Coronary artery (tissue), 2 donors: ENCODE measurements around the gene MYH15.

Experiments
- DNase-seq: peaks from one replicate; pipeline ENCODE4 v3.0.0-alpha.2; 2017; ENCODE audit warnings: low spot score
- H3K27ac ChIP-seq, 2 donors: fragments of 200-600 bp; sonication (generic); one replicate each; pipeline ENCODE4 v1.5.1; 2016 to 2019
- H3K4me3 ChIP-seq: fragments of 200-600 bp; sonication (generic); 2 replicates; pipeline ENCODE4 v1.5.1; 2016; ENCODE audit warnings: mild to moderate bottlenecking, moderate library complexity
- TF ChIP-seq, protein P1 (sequence below): fragments of 200-600 bp; sonication (generic); IDR thresholded peaks from one replicate; pipeline ENCODE4 v1.5.1; 2019; ENCODE audit warnings: antibody characterized with exemption

Gene MYH15

DNA sequence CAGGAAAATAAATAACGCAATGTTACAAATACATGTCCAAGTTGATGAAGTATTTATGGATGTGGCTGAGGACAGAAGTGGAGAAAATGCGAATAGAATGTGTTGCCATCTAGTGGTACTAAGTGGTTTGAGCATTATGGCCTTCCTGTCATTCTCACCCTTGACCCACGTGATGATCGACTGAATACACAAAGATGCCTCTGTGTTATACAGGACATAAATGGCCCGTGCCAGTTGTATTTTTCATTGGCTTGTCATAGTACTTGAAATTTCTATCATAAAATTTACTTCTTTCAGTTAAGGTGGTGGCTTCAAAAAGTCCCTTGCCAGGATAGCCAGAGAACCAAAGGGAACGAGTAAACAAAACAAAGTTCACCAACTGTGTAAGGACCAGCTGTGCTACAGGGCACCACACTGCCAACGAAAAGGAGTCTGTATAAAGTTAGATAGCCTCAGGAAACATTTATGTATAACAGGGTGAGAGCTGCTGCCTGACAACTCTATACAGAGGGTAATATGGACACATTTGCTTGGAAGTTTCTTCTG lies 103.7 kb downstream of the MYH15 start:
- TF ChIP-seq, protein P1, sequence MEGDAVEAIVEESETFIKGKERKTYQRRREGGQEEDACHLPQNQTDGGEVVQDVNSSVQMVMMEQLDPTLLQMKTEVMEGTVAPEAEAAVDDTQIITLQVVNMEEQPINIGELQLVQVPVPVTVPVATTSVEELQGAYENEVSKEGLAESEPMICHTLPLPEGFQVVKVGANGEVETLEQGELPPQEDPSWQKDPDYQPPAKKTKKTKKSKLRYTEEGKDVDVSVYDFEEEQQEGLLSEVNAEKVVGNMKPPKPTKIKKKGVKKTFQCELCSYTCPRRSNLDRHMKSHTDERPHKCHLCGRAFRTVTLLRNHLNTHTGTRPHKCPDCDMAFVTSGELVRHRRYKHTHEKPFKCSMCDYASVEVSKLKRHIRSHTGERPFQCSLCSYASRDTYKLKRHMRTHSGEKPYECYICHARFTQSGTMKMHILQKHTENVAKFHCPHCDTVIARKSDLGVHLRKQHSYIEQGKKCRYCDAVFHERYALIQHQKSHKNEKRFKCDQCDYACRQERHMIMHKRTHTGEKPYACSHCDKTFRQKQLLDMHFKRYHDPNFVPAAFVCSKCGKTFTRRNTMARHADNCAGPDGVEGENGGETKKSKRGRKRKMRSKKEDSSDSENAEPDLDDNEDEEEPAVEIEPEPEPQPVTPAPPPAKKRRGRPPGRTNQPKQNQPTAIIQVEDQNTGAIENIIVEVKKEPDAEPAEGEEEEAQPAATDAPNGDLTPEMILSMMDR, result no peak
- DNase-seq, result no peak
- no peak overlapping the region for H3K27ac ChIP-seq
- no peak overlapping the region for H3K4me3 ChIP-seq

DNA sequence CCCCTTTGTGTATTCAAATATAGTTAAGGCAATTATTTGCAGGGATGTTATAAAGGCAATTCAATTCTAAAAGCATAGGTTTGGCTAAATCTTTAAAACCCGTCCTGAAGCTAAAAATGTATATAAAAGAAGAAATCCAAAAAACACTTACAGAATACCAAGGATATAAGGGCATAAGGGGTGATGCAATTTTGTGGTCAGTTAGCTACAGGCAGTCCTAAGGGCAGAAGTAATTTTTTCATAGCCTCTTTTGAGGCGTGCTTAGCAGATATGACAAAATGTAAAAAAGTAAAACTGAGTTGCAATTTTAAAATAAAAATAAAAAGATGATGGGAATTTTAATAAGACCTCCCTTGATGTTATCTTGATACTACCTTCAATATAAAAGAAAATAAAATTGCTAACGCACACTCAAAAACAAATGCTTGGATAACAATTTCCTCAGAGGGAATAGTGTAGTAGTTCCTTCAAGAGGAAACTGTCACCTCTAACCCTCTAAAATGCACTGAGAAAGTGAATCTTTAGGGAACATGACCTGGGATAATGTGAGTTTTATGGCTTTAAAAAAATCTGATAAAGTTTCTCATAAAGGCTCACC lies 104.2 kb downstream of the MYH15 start:
- TF ChIP-seq, protein P1, result no peak
- Histone ChIP-seq H3K27ac (no peak overlapping the region), H3K4me3 (no peak overlapping the region)
- DNase-seq, result no peak

DNA sequence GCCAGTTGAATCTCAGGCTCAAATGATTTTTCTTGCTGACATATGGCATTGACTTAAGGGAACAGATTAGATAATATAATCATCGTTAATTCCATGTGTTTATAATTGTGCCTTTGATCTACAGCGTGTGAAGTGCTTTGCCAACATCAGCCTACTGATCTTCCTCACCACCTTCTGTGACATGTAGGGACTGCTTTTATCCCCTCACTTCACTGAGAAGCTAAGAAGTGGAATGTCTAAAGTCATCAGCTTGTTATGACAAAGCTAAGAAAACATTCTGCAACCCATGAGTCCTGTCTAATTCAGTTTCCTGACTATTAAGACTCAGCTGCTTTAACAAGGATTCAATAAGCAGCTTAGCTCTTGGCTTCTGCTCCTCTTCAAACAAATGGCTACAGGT lies 106.0 kb downstream of the MYH15 start:
- Histone ChIP-seq H3K27ac (no peak overlapping the region), H3K4me3 (no peak overlapping the region)
- DNase-seq, result no peak
- TF ChIP-seq, protein P1, result no peak

DNA sequence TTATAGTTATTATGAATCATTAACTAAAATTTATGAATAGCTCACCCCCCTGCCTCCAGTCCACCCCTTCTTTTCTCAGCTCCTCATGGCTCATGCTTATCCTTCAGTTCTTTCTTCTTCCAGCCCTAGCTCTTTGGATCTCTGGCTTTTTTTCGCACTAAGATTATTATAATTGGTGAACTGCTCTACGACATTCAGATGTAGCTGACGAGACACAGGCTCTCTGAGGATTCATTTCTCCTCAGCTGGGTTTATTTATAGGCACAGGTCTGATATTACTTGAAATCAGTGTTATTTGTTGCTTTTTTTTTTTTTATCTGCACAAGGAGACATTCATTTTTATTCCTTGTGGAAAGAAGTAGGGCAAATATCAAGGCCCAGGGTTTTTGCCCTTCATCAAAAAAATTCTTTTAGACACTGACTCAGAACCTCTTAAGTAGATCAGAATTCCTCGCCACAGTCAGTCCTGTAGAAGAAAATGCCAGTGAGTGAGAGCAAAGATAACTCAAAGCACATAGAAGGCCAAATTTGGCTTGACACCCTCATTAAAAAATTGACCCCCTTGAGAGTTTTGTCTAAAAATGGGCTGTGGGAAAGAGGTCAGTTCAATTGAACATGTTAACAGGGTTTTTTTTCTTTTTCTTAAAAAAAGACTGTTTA lies 106.6 kb downstream of the MYH15 start:
- no peak overlapping the region for H3K27ac ChIP-seq
- H3K4me3 ChIP-seq, result no peak overlapping the region
- TF ChIP-seq, protein P1, result no peak
- DNase-seq, result no peak

DNA sequence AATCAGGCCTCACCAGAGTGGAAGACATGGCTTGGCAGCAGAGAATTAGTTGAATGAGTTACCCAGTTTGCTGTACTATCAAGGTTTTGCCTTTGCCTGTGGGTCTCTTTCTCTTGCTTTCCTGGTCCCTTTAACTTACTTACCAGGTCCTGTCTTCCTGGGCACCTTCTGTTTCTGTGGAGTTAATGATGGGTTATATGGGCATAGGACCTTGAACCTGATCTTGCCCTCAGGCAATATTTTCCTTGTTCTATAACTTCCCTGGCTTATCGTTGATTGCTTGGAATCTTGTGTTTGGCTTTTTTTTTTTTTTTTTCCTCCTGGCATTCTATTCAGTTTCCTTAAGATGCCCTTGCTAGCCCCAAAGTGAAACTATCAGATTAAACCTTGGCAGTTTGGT lies 107.2 kb downstream of the MYH15 start:
- H3K4me3 ChIP-seq, result no peak overlapping the region
- no peak for DNase-seq
- no peak overlapping the region for H3K27ac ChIP-seq
- TF ChIP-seq, protein P1, result no peak

DNA sequence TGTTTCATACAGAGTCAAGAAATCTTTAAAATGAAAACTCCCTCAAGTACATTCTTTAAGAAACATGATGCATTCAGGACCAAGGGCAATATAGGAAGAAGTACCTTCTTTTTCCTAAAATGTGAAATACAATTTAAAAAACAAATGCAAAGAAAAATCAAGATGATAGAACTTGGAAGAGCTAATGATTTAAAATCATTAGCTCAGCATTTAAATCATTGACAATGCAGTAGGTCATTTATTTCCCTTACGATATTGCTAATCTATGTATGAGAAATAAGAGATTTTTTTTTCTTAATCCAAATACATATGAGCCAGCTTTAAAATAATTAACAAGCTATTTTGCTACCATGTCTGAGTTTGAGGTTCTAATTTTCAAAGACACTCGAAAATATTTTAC lies 108.6 kb downstream of the MYH15 start:
- H3K4me3 ChIP-seq, result no peak overlapping the region
- DNase-seq, result no peak
- TF ChIP-seq, protein P1, result no peak
- no peak overlapping the region for H3K27ac ChIP-seq

DNA sequence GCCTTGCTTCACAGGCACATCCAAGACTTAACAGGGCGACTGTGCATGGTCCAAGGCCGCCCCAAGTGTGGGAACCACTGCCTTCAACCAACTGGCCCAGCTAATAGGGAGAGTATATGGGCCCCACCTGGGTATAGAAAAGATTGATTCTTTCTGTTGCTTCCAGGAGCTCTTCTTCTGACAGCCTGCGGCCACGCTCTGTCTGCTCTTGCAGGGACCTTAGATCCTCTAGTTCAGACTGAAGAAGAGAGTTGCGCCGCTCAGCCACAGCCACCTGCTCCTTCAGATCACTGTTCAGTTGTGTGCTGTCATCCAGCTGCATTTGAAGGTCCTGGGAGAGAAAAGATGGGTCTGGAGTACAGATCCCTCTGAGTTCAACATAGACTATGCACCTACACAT lies 111.9 kb downstream of the MYH15 start:
- no peak overlapping the region for H3K4me3 ChIP-seq
- no peak overlapping the region for H3K27ac ChIP-seq
- no peak for DNase-seq
- TF ChIP-seq, protein P1, result no peak
